Stimulated activated CD4-positive, alpha-beta T cell treated with anti-CD3 and anti-CD28 coated beads, Interleukin-15, amount 100 ng/mL, for 24 hours (primary cell): ENCODE results near the gene THSD4.

Experiments used
- DNase-seq: peaks from one replicate; pipeline ENCODE4 v3.0.0-alpha.2; 2020

The THSD4 gene

GRCh38 chr15:71747128-71748083 lies 632.1 kb downstream of the THSD4 start:
- no peak for DNase-seq

- DNase-seq: no peak
These were observed 633.0 kb downstream of the THSD4 start for GRCh38 chr15:71748293-71748718.

DNA sequence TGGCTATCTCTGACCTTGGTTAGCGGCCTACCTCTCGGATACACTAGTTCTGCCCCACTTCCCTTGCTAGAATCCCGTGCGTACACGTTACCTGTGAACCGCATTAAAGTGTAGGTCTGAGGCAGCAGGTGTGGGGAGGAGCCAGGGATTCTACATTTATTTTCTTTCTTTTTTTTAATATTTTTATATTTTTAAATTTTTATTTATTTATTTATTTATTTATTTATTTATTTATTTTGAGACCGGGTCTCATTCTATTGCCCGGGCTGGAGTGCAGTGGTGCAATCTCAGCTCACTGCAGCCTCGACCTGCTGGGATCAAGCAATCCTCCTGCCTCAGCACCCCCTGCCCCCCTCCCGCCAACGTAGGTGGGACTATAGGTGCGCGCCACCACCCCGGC lies 634.2 kb downstream of the THSD4 start:
- DNase-seq: no peak

- no peak for DNase-seq
These were observed 636.9 kb downstream of the THSD4 start for GRCh38 chr15:71752128-71752527.

DNA sequence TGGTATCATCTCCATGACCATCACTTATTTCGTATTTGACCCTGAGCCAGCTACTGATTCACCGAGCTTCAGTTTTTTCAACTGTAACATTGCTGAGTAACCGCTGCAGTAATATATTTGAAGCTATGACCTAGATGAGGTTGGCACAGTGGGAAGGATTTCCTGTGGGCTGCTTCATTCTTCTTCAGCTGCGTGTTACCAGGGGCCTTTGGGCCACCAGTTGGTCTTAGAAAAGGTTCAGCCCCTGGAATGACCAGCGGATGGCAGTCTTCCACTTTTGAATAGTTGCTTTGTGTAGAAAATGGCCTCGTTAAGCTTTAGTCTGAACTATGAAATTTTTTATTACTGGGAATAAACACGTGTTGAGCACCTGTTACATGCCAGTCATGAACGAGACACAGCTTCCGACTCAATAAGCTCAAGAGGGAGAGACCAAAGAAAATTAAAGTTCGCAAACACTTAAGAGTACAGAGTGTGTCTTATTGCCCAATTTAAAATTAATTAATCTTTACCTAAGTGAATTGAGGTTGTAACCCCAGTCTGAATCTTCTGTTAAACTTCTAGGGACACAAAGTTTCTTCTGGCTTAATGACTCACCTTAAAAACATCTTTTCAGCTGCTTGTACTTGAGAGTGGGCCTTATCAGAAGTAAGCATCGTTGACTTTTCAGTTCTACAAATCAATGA lies 637.5 kb downstream of the THSD4 start:
- peak; percentile 18 for DNase-seq

GRCh38 chr15:71753346-71753745 lies 638.1 kb downstream of the THSD4 start:
- DNase-seq: no peak

DNA sequence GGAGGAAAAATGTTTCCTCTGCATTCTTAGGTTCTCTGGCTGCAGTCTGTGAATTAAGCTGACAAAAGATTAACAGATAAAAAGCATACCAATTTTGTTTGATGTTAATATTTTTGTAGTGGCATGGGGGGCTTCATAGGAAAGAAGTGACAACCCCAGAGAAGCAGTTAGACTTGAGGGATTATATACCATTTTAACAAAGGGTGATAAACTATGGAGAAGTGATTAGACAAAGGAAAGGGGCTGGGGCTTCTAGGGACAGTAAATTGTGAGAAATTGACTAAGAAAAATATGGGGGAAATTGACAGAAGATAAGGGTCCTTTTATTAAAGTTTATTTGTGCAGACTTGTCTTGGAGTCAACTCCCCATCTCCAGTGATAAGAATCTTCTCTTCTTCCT lies 639.4 kb downstream of the THSD4 start:
- no peak for DNase-seq

DNA sequence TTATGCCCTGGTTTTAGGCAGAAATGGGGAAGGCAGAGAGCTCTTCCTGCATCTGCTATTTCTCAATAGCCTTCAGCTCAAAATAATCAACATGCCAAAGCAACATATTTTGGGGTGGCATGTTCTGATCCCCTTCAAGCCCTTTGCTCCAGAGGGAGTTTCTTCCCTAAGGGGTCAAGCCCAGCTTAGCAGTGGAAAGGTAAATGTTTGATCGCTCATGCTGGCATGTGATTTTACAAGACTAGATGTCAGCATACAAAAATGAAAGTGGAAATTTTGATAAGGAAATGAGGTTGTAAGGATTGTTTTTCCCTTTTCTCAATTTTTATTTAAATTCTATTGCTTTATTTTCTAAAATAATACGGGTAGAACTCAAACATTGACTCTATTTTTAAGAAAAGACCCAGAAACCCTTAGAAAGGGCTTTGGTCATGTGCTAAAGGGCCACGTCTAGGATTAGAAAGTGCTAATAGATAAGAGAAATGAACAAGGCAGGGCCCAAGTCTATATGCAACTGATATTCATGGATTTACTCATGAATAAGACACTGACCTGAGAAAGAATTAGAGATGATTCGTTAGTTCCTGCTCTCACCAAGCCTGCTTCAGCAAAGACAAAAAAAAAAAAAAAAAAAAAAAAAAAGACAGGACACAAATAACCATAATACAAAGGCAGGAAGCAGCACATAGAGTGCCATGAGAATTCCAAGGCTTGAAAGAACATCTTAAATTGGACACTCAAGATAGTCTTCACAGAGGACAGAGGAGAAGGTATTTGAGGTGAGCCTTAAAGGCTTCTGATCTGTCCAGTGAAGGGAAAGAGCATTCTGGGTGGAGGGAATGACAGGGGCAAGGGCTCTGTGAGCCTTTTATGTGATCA lies 640.1 kb downstream of the THSD4 start:
- DNase-seq: no peak

DNA sequence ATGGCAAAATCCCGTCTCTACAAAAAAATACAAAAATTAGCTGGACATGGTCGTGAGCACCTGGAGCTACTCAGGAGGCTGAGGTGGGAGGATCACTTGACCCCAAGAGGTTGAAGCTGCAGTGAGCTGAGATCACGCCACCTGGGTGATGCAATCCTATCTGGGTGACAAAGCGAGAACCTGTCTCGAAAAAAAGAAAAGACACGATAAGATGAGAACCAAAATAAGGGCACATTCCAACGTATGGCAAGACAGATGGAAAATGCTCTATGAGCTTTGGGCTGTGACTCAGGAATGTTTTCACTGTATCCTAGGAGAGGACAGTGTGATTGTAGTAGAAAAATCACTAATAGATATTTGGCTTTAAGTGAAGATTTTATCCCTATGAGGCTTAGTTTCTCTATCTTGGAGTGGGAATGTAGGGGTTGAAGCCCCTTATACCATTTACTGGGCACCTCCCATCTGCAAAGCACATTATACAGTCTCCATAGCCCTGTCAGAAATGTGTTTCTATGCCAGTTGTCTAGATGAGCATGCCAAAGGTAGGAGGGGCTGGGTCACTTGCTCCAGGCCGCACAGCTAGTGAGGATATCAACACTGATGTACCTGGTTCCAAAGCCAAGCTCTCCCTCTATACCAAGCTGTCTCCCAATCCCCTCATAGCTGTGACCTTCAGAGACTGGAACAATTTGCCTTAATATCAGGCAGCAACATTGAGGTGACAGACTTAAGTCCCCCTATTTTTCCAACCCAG lies 641.5 kb downstream of the THSD4 start:
- no peak for DNase-seq

DNA sequence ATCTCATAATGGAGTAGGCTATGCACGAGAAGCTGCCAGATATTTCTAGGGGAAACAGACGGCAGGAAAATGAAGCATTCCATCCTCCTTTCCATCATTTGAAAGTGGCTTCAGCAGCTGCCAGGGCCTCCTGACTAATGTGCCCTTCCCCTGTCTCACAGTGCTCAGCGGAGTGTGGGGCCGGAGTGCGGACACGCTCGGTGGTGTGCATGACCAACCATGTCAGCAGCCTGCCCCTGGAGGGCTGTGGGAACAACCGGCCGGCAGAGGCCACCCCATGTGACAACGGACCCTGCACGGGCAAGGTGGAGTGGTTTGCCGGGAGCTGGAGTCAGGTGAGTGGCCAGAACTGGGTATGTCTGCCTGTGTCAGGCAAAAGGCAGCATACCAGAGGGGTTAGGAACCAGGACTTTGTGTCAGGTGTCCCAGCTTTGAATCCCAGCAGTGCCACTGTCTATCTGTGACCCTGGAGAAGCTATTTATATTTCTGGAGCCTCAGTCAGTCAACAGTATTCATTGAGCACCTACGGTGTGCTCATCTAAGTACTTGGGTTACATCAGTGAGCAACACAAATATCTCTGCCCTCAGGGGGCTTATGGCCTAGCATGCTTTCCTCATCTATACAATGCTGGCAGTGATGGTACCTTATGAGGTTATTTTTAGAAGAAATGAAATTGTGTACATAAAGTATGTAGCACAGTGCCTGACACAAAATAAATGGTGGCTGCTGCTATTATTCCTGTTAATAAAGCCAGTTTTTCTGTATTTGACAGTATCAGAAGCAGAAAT lies 642.7 kb downstream of the THSD4 start:
- DNase-seq: no peak

GRCh38 chr15:71758711-71759110 lies 643.4 kb downstream of the THSD4 start:
- DNase-seq: no peak

GRCh38 chr15:71760852-71761251 lies 645.6 kb downstream of the THSD4 start:
- DNase-seq: no peak

DNA sequence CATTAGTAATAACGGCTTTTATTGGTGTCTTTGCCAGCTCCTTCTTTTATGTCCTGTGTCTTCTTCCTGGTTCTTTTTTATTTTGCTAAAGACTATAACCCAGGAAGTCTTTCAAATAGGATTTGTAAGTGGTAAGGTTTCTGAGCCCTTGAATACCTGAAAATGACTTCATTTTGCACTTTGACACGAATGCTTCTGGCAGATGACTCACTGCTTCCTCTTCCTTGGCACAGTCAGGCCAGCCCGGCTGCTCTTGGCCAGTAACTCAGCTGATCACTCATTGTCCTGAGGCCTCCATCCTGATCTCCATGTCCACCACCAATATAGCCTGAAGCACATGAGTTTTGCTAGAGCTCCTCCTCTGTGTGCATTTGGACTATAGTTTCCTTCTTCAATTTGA lies 646.4 kb downstream of the THSD4 start:
- DNase-seq: no peak

DNA sequence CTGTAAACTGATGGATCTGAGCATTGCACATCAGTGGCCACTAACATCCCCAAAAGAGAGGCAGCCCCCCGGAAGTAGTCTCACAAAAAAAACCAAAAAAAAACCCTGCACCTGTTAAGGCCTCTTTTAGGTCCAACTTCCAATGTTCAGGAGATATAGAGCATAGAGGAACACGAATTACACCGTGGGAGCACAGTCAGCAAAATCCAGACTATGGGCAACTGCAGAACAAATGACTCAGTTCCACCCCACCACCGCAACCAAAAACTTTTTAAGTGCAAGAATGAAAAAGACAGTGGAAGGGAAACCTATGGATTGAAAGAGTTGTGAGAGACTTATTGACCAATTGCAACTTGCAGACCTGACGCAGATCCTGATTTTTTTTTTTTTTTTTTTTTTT lies 652.9 kb downstream of the THSD4 start:
- DNase-seq: no peak

DNA sequence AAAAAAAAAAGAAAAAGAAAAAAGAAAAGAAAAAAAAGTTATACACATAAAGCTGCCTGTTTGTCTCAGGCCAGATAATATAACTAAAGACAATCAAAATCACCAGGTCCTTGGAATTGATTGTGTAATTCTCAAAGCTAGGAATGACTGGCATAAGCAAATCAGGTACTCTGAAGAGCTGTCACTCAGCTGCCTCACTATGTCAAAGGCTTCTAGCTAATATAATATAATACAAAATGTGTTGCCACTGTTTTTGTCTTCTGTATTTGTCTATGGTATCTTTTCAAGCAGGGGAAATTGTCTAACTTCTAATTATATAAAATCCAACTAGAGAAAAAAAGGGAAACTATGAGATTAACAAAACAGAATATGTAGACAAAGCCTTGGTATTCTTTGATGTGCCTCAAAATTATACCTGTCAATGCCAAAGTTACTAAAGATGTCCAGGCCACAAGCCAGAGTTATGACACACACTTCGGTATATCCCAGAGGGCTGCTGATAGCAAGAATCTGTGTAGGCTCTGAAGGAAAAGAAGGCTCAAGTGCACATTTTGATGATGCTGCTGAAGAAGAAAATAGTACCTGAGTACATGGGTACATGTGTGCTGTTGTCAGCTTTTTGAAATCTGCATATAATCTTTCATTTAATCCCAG lies 658.1 kb downstream of the THSD4 start:
- no peak for DNase-seq

DNA sequence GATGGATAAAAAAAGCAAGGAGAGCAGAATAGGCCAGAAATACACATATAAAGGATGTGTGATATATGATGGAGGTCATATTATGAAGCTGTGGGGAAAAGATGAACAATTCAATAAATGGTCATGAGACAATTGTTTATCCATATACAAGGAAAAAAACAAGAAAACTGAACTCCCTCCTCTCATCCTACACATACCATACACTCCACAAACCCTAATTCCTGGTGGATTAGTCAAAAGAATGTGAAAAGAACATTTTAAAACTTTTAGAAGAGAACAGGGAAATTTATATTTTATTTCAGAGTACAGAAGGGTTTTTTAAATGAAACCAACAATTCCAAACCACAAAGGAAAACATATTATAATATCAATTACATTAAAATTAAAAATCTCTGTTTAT lies 660.6 kb downstream of the THSD4 start:
- no peak for DNase-seq

GRCh38 chr15:71776304-71776703 lies 661.0 kb downstream of the THSD4 start:
- DNase-seq: no peak

DNA sequence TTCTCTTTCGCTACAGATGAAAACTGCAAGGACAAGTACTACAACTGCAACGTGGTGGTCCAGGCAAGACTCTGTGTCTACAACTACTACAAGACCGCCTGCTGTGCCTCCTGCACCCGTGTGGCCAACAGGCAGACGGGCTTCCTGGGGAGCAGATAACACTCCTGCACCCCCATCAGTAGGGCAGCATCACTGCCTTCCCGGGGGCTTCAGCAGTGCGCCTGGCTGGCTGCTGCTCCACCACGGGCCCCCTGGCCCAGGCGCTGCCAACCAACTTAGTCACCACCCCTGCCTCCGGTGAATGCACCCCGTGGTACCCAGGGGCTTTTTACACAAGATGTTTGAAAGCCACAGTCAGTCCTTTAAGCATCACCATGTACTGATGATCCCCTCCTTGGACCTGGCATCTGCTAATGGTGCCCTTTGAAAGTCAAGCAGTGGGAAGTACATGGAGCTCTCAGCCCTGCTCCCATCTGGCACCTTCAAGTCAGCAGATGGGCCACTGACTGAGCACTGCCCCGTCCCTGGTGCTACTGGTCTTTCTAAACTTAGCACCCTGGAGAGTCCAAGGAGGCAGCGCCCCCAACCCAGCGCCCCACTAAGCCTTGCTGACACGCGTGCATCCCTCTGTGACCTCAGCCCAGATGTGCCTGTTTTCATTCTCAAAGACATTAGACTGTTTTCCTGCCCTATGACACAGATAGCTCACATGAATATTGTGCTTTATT lies 662.1 kb downstream of the THSD4 start:
- no peak for DNase-seq

DNA sequence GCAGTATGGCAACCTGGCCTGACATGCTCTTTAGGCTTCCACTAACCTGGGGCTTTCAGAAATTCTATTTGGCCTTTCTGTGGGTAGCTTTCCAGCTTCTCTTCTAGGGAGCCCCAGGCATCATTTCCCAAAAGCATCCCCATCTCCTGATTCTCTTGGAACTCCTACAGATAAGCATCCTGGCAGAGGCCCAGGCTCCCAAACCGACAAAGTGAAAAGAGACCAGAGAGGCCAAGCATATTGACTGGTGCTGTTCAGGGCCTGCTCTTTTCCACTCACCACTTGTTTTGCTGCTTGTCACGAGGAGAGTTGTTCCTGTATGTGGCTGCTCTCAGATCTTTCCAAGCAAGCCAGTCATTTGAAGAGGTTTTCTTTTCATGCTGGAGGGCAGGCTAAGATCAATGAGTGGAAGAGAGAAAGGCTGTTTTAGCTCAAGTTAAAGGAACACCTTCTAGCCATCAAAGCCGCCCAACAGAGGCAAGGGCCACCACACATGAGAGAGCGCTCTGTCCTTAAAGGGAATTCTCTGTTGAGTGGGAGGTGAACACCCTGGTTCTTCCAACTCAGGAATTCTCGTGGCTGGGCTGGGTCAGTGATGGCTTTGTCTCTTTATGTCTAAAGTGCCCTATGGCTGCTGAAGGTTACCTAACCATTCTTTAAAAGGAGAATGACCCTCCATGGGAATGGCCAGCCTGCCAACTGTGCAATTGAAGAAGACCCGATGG lies 664.0 kb downstream of the THSD4 start:
- DNase-seq: no peak
